ENCODE data around the gene UTP3.

DNA sequence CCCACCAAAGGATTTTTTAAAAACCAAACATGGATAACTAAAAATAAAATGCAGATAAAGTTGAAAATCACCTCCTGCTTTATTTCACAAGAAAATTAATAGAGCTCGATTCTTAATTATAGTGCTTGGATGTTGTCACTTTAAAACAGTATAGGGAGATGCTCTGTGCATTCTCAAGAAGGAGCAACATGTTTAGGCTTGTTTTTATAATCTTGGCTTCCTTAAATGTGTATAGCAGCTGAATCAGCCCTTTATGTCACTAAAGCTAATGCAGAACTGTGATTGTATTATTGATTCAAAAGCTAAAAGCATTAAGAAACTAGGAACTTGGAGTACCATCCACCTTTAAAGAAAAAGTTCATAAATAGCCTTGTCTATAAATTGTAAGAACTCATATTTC, 12.9 kb downstream of the UTP3 start:
- TF ChIP-seq POLR2A (IDR thresholded peaks at IDR 0.05), result no peak
- TF ChIP-seq, protein P1, sequence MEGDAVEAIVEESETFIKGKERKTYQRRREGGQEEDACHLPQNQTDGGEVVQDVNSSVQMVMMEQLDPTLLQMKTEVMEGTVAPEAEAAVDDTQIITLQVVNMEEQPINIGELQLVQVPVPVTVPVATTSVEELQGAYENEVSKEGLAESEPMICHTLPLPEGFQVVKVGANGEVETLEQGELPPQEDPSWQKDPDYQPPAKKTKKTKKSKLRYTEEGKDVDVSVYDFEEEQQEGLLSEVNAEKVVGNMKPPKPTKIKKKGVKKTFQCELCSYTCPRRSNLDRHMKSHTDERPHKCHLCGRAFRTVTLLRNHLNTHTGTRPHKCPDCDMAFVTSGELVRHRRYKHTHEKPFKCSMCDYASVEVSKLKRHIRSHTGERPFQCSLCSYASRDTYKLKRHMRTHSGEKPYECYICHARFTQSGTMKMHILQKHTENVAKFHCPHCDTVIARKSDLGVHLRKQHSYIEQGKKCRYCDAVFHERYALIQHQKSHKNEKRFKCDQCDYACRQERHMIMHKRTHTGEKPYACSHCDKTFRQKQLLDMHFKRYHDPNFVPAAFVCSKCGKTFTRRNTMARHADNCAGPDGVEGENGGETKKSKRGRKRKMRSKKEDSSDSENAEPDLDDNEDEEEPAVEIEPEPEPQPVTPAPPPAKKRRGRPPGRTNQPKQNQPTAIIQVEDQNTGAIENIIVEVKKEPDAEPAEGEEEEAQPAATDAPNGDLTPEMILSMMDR (IDR thresholded peaks at IDR 0.05 in 8 of 11, conservative IDR thresholded peaks at IDR 0.05 in 3 of 11), result no peak
